ENCODE data around the gene TACC3.

The TACC3 gene

GRCh38 chr4:1748465-1748995, 27.2 kb downstream of the TACC3 start:
- FAIRE-seq, result no peak

GRCh38 chr4:1749370-1749769, 28.0 kb downstream of the TACC3 start:
- no peak for FAIRE-seq

GRCh38 chr4:1749826-1750225, 28.5 kb downstream of the TACC3 start:
- no peak for FAIRE-seq

GRCh38 chr4:1750381-1751154, 29.2 kb downstream of the TACC3 start:
- FAIRE-seq, result no peak

DNA sequence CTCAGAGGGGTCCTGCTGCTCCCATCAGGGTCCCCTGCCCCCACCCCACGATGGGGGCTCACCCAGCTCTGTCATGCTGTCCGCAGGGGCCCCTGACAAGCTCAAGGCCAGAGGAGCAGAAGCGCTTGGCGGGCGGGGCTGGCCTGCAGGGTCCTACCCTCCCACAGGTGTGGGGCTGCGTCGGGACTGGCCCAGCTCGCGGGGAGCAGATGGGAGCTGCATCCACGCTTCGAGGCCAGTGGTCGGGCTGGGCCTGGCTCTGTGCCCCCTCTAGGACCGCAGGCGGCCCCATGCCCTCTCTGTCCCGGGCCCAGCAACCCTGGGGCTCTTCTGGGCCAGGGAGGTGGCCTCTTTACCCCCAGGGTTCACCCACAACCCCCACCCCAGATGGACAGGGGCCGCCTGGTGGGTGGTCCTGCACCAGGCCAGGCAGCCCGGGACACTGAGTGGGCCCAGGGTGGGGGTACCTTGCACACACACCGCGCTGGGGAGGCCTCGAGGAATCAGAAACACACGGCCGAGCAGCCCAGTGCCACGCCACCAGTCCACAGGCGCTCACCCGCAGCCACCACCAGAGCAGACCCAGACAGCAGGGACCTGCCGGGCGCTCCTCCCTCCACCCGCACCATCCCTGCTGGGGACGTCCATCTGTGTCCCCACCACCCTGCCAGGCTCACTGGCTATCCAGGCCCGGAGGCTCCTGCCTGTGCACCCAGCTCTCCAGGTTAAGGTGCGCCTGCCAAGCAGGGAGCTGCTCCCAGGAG, 30.0 kb downstream of the TACC3 start:
- FAIRE-seq, result no peak

DNA sequence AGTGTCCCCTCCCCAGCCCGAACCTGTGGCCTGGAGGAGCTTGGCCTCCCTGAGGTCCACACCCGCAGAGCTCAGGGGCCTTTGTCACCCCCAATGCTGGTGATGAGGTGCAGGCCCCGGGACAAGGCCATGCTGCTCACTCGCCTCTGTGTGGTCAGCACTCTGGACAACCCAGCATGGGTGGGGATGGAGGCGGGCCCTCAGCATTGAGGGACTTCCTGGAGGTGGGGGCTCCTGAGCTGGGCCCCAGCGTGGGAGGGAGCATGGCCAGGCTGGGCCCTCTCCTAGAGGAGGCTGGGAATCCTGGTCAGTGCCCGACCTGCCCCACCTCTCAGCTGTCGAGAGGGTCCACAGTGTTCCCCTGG, 30.6 kb downstream of the TACC3 start:
- no peak for FAIRE-seq

DNA sequence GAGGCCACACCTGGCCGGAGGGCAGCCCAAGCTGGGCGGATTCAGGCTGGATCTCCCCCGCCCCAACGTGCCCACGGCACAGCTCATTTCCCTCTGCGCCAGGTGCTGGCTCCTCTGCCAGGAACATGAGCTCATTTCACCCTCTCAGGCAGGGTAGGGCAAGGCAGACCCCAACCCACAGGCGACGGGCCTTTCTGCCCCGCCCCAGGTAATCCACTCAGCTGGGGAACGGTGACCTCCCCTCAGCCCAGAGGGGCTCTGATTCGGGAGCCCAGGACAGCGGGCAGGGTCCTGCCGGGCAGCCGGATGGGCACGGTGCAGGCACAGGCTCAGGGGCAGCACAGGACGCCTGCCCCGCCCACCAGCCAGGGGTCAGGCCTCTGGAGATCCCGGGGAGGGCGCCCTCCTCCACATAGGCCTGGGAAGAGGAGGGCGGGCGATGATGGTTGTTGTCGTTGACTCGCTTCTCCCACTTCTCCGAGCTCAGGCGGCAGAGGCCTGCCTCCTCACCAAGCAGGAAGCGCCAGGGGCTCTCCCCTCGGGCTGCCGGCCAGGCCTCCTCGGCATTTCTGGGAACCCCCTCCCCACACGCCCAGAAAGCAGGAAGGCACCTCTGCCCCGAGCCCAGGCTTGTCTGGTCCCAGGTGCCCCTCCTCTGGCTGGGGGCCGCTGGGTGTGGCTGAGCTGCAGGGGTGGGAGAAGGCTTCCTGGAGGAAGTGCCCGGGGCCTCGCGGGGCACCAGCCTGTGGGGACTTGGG, 31.1 kb downstream of the TACC3 start:
- no peak for FAIRE-seq

DNA sequence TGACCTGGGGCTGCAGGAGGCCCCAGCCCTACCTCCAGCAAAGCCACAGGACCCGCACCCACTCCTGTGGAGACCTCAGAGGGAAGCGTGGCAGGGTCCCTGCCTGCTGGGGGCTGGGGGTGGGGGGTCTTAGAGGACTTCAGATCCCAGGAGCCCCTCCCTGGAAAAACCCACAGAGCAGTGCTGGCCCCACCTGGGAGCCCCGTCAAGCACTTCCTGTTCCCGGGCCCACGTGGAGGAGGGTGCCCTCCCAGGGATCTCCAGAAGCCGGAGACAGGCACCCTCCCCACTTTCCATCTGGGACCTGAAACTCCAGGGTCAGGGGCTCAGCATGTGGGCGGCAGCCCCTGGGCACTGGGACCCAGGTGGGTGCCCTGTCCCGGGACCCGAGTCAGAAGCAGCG, 32.0 kb downstream of the TACC3 start:
- no peak for FAIRE-seq

DNA sequence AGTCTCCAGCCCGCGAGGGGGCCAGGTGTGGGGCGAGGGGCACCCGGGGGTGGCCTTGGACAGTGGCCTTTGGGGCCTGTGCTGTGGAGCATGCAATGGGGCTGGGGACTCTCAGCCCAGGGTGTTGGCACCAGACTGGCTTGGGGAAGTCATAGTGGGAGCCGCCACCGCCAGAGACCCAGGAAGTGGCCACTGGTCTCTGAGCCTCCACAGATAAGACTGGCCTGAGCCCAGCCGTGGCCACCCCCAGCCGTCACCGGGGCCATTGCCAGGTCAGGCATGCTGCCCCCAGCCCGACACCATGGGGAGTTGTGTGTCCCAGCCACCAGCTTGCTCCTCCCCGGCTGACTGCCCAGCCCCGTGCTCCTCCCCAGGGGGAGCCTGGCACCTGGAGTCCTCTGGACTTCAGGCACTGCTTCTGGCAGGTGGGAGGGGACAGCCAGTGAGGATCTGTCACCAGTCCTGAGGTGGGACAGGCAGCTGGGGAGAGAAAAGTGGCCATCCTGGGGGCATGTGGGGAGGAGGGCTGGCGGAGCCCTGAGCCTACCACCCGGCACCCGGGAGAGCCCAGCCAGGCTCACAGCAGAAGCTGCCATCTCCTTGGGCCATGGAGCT, 32.5 kb downstream of the TACC3 start:
- FAIRE-seq, result no peak

DNA sequence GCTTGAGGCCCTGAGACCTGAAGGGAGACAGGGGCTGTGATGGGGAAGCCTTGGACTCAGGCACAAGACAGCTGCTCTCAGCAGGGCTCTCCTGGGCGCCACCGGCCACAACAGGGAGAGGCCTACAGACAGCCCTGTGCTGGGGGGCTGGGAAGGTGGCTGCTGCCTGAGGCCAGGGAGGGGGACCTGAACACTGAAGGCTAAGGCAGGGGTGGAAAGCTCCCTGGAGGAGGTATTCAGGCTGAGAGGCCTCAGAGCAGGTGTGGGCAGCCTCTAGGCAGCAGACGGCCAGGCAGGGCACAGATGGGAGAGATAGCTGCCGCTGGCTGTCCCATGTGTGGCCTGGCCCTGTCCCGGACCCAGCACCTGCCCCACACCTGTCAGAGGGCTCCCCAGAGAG, 33.0 kb downstream of the TACC3 start:
- FAIRE-seq, result no peak

DNA sequence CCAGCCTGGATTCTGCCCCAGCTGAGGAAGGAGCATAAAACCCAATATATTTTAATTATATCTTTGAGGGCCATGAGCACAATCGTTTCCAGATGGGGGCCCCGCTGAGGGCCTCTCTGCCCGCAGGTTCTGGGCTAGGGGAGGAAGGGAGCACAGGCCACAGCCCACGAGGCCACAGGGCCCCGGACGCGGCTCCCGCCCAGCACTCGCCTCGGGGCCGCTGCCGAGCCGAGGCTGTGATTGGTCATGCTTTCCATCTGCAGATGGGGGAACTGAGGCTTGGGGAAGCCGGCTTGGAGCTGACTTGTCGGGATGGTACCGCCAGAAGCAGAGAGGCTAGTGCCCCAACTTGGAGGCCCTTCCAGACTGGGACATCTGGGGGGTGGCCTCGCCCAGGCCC, 34.0 kb downstream of the TACC3 start:
- FAIRE-seq, result no peak

- no peak for FAIRE-seq
Measured at GRCh38 chr4:1756079-1756478, 34.8 kb downstream of the TACC3 start.

GRCh38 chr4:1756893-1757779, 35.8 kb downstream of the TACC3 start:
- FAIRE-seq, result no peak

- FAIRE-seq, result no peak
Measured at GRCh38 chr4:1757836-1758235, 36.5 kb downstream of the TACC3 start.

GRCh38 chr4:1758306-1759121, 37.2 kb downstream of the TACC3 start:
- FAIRE-seq, result no peak

DNA sequence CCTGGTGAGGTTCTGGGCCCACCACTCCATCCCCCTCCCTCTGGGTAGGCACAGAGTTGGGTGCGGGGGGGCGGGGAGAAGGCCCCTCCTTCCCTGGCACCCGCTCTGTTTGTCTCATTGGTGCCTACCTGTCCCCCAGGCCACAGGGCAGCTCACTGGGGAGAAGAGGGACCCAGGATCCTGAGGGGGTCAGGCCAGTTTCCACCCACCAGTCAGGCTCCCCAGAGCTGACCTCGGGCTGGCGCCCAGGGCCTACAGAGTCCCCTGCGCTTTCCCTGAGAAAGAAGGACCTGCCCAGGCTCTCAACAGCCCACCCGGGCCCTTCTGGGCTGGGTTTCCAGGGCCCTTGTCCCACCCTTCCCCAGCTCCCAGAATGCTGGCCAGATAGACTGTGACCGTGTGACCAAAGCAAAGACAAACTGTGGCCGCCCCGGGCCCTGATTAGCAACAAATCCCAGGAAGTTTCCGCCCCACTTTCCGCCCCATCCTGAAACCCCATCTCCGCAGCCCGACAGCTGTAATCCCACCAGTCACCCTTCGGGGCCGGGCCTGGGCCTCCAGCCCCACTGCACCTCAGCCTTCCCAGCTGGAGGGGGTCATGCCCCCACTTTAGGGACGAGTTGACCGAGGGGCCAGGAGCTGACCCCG, 38.0 kb downstream of the TACC3 start:
- no peak for FAIRE-seq

GRCh38 chr4:1759818-1760223, 38.5 kb downstream of the TACC3 start:
- FAIRE-seq, result no peak

GRCh38 chr4:1760521-1761071, 39.3 kb downstream of the TACC3 start:
- FAIRE-seq, result no peak

DNA sequence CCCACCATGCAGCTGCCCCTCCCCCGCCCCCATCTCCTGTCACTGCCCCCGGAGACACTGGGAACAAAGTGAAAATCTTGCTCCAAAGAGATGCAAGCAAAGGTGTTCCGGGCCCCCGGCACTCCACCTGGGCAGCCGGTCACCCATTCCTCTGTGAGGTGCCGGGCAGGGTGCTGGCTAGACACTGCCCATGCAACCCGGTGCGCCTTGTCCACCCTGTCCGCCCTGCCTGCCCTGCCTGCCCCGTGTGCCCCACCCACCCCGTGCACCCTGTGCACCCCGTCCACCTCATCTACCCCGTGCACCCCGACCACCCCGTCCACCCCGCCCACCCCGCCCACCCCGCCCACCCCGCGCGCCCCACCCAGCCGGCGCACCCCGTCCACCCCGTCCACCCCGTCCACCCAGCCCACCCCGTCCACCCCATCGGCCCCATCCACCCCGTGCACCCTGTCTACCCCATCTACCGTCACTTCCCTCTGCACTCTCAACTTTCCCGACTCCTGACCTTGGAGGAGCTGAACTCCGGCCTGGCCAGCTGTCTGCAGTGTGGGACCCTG, 39.9 kb downstream of the TACC3 start:
- FAIRE-seq, result no peak
